Memory B cell (primary cell): Measurements from ENCODE around the gene RPL41.

Experiments used
- ATAC-seq: fragments of 150-1000 bp; cut with Tn5 transposase; 2 replicates; pipeline ENCODE4 v1.10.0; 2021; ENCODE audit warnings: low read depth, mild to moderate bottlenecking, moderate library complexity
- DNase-seq, 2 donors: peaks; one replicate each; pipeline ENCODE4 v3.0.0; 2022; ENCODE audit warnings: low spot score in 2 of 2
- H3K27ac Mint-ChIP-seq: one replicate; pipeline ENCODE4 v1.8.0; 2022; ENCODE audit warnings: mild to moderate bottlenecking, moderate library complexity, mixed read lengths
- H3K27me3 Mint-ChIP-seq: one replicate; pipeline ENCODE4 v1.8.0; 2022; ENCODE audit warnings: mixed read lengths
- H3K36me3 Mint-ChIP-seq: one replicate; pipeline ENCODE4 v1.8.0; 2022; ENCODE audit warnings: mild to moderate bottlenecking, mixed read lengths
- H3K4me1 Mint-ChIP-seq: one replicate; pipeline ENCODE4 v1.8.0; 2022; ENCODE audit warnings: mixed read lengths
- H3K4me3 Mint-ChIP-seq: one replicate; pipeline ENCODE4 v1.8.0; 2022; ENCODE audit warnings: mild to moderate bottlenecking, moderate library complexity, mixed read lengths
- H3K9me3 Mint-ChIP-seq: one replicate; pipeline ENCODE4 v1.8.0; 2022; ENCODE audit warnings: mixed read lengths

Gene RPL41

GRCh38 chr12:56158926-56159461 lies 42.6 kb downstream of the RPL41 start:
- peak overlapping the region; percentile 98 for H3K27ac Mint-ChIP-seq
- H3K4me3 Mint-ChIP-seq = peak overlapping the region; percentile 96
- peaks cover 35% of the 10 kb centered on the region for H3K4me1 Mint-ChIP-seq
- H3K27me3 Mint-ChIP-seq = no peaks in the 10 kb centered on the region
- no peak for ATAC-seq
- H3K9me3 Mint-ChIP-seq = no peaks in the 10 kb centered on the region
- H3K36me3 Mint-ChIP-seq = peaks cover 22% of the 10 kb centered on the region
- no peak for DNase-seq

DNA sequence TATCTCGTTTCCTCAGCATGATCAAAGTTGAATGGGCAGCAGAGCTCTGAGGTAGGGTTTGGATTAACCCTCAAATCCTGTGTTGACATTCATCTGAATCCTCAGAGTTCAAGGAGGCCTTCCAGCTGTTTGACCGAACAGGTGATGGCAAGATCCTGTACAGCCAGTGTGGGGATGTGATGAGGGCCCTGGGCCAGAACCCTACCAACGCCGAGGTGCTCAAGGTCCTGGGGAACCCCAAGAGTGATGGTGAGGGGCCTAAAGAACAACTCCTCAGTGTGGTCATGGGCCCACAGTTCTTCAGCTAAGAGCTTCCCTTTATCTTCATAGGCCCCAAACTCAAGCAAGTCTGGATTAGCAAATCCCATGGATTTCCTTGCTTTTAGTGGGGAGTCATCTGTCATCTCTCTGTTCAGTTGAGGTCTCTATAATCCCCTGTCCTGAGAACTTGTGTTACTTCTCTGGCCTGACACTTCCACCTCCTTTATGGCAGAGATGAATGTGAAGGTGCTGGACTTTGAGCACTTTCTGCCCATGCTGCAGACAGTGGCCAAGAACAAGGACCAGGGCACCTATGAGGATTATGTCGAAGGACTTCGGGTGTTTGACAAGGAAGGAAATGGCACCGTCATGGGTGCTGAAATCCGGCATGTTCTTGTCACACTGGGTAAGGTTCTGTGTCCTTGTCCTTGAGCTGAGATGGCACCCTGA lies 43.2 kb downstream of the RPL41 start:
- Mint-ChIP-seq H3K4me3 (peak overlapping the region; percentile 96), H3K36me3 (peaks cover 27% of the 10 kb centered on the region), H3K9me3 (no peaks in the 10 kb centered on the region), H3K4me1 (peaks cover 35% of the 10 kb centered on the region), H3K27ac (peak overlapping the region; percentile 98), H3K27me3 (no peaks in the 10 kb centered on the region)
- no peak for DNase-seq
- ATAC-seq = no peak

GRCh38 chr12:56160193-56160763 lies 43.8 kb downstream of the RPL41 start:
- Mint-ChIP-seq H3K9me3 (no peaks in the 10 kb centered on the region), H3K4me3 (peak overlapping the region; percentile 96), H3K27ac (peak overlapping the region; percentile 98), H3K27me3 (no peaks in the 10 kb centered on the region), H3K4me1 (peaks cover 35% of the 10 kb centered on the region), H3K36me3 (peaks cover 27% of the 10 kb centered on the region)
- DNase-seq (no peak), ATAC-seq (no peak)

- no peaks in the 10 kb centered on the region for H3K27me3 Mint-ChIP-seq
- peaks cover 30% of the 10 kb centered on the region for H3K4me1 Mint-ChIP-seq
- peak overlapping the region; percentile 96 for H3K4me3 Mint-ChIP-seq
- peaks cover 27% of the 10 kb centered on the region for H3K36me3 Mint-ChIP-seq
- H3K9me3 Mint-ChIP-seq = no peaks in the 10 kb centered on the region
- ATAC-seq (no peak), DNase-seq (no peak)
- peak overlapping the region; percentile 98 for H3K27ac Mint-ChIP-seq
These were observed 44.7 kb downstream of the RPL41 start for GRCh38 chr12:56160894-56161689.

DNA sequence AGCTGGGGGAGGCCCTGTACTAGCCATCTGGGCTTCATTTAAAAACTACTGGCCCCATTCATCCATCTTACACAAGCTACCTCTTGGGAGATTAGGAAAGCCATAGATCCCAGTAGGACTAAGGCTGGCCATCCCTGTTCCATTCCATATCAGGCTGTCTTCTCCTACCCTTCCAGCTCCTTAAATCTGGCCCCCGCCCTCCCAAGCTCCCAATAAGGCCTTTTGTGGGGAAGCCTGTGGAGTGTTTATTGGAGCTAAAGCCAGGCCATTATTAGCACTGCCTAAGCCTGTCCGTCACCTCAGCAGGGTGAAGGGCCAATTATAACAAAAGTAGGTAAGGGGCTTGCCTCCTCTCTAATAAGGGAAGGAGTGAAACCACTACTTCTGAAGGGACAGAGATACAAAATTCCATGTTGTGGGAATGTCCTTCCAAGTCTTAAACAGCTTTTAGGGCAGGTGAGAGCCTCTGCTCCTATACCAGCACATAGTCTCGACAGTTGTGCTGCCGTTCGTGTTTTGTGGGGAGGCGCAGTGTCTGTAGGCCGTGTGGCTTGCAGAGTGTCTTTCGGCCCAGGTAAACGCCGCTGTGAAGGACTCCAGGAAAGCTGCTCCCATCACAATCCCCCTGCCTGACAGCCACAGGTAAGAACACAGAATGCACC lies 45.4 kb downstream of the RPL41 start:
- peaks cover 30% of the 10 kb centered on the region for H3K4me1 Mint-ChIP-seq
- H3K4me3 Mint-ChIP-seq = no peak overlapping the region
- peaks cover 27% of the 10 kb centered on the region for H3K36me3 Mint-ChIP-seq
- peak overlapping the region; percentile 98 for H3K27ac Mint-ChIP-seq
- ATAC-seq (no peak), DNase-seq (no peak)
- no peaks in the 10 kb centered on the region for H3K27me3 Mint-ChIP-seq
- no peaks in the 10 kb centered on the region for H3K9me3 Mint-ChIP-seq

DNA sequence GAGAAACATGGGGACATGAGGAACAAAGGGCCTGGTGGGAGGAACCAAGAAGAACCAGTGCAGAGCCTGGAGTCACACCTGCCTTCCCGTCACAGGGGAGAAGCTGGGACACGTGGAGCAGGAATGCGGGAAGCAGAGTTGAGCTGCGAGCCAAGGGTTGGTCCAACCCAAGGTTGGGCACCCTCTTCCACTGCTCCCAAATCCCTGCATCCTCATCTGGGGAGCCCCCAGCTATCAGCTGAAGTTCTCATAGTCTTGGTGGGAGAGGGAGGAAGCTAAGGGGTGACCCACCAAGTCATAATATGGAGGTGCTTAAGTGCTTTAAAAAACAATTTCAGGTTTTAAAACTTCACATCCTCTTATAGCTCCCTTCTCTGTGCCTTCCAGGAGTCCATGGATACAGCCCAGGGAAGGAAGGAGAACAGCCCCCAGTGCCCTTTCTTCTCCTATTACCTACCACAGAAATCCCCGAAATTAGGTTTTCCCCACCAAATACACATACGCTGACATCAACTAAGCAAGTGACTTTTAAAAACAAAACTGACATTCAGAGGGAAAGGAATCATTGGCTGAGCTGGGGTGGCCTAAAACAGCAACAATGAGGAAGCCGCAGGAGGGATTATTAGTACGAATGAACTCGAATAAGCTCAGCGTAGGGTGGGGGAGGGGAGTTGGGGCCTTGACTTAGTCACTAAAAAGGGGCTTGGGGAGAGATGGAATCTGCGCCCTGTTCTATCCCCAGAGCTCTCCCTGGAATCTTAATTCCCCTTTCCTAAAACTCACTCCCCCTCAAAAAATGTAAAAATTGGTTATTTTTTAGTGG lies 46.2 kb downstream of the RPL41 start:
- DNase-seq = no peak
- Mint-ChIP-seq H3K4me1 (peaks cover 28% of the 10 kb centered on the region), H3K36me3 (peaks cover 31% of the 10 kb centered on the region), H3K27me3 (no peaks in the 10 kb centered on the region), H3K9me3 (no peaks in the 10 kb centered on the region), H3K27ac (no peak overlapping the region), H3K4me3 (no peak overlapping the region)
- no peak for ATAC-seq

DNA sequence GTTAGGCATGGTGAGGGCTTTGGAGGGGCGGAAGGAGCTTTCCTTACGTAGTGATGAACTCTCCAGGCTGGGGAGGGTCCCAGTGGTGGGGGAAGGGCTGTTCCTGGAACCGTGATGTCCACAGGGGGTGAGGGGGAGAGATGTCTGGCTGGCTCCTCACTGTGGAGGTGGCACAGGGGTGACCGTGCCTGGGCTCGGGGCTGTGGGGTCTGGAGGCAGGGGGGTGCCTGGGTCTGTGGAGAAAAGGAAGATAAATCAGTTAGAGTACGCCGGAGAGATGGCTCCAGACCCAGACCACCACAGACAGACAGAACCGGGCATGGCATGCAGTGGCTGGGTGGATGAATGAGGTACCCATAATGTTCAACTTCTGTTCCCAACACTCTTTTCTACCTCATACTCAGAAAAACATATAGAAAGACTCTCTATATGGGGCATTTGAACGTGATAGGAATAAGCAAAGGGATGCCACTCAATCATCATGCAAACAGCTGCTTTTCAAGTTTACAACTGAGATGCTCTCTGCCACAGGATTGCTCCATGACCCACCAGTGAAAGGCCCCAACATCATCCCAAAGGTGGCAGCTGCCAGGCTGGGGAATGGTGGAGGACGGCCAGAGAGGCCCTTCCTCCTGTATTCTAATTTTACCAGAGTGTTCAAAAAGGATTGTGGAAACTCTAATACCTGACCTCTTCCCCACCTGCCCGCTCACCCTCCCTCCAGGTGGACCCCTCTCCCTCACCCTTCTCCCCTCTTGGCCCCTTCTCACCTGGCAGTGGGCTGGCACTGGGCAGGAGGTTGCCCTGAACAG lies 47.3 kb downstream of the RPL41 start:
- Mint-ChIP-seq H3K9me3 (no peaks in the 10 kb centered on the region), H3K4me1 (peaks cover 23% of the 10 kb centered on the region), H3K36me3 (peaks cover 34% of the 10 kb centered on the region)

GRCh38 chr12:56164345-56164729 lies 47.9 kb downstream of the RPL41 start:
- peaks cover 17% of the 10 kb centered on the region for H3K4me1 Mint-ChIP-seq
- ATAC-seq (no peak), DNase-seq (no peak)
- H3K4me3 Mint-ChIP-seq = no peak overlapping the region
- H3K27ac Mint-ChIP-seq = no peak overlapping the region
- H3K27me3 Mint-ChIP-seq = no peaks in the 10 kb centered on the region
- no peaks in the 10 kb centered on the region for H3K9me3 Mint-ChIP-seq
- H3K36me3 Mint-ChIP-seq = peaks cover 37% of the 10 kb centered on the region

More for the DNA sequence above, 47.3 kb downstream of the RPL41 start:
- DNase-seq = no peak
- H3K4me3 Mint-ChIP-seq = no peak overlapping the region
- no peak for ATAC-seq
- H3K27me3 Mint-ChIP-seq = no peaks in the 10 kb centered on the region
- H3K27ac Mint-ChIP-seq = no peak overlapping the region

- no peak overlapping the region for H3K4me3 Mint-ChIP-seq
- ATAC-seq (no peak), DNase-seq (no peak)
- H3K9me3 Mint-ChIP-seq = no peaks in the 10 kb centered on the region
- peaks cover 7% of the 10 kb centered on the region for H3K4me1 Mint-ChIP-seq
- H3K27me3 Mint-ChIP-seq = no peaks in the 10 kb centered on the region
- peak overlapping the region; percentile 38 for H3K27ac Mint-ChIP-seq
- peaks cover 39% of the 10 kb centered on the region for H3K36me3 Mint-ChIP-seq
These were observed 48.9 kb downstream of the RPL41 start for GRCh38 chr12:56165369-56165768.
